T-helper 9 cell (primary cell): ENCODE results near the gene KCNA10.

Experiments
- DNase-seq: peaks from one replicate; pipeline ENCODE4 v3.0.0-alpha.2; 2020

The KCNA10 gene

GRCh38 chr1:110495926-110496600 is 22.9 kb downstream of the KCNA10 start:
- peak; percentile 74 for DNase-seq

DNA sequence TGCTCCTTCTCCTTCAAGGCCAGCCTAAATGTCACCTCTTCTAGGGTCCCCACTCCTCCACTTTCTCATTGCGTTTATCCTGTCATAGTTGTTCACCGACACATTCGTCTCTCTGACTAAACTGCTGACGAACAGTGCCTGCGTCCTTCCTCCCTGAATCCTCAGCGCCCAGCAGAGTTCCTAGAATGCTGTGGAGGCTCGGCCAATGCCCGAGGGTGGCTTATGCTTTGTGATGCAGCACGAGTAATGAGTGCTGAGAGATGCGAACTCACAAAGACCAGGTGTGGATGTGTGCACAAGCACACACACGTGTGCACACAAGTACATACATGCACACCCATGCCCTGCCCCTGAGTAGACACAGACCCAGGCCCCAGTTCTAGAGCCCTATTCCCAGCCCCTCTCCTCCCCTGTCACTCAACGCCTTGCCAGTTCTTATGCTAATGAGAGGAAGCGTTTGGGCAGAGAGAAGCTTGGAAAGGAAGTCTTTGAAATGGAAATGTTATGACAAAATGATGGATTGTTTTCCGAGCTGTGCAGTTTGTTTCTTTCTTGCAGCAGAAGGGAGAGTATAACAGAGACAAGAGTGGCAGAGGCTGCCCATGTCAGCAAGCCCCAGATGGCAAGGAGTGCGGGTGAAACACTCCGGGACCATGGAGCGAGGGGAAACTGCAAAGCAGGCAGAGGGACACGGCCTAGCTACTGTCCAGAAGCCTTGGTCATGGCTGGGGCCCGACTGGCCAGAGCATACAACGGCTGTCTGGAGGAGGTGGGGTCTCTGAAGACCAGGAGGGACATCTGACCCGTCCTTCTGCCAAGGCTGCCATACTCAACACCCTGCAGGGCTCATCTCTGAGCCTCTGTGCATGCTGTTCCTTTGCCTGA is 24.2 kb downstream of the KCNA10 start:
- no peak for DNase-seq

DNA sequence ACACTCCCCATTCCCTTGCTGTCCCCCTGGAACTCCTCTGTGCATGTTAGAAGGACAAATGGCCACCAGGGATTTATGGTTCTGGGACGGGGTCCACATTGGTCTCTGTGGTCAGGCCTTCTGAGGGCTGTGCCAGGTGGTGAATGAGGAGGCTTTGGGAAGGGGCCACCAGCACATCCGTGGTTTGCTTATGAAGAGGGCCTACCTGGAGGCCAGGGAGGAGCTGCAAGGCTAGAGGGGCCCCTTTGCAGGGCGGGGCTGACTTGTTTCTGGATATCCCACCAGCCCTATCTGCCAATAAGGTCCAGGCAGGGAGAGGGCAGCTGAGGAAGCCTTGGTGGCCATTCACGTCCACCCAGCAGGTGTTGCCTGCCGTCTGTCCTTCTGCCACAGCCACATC is 24.9 kb downstream of the KCNA10 start:
- DNase-seq: no peak

DNA sequence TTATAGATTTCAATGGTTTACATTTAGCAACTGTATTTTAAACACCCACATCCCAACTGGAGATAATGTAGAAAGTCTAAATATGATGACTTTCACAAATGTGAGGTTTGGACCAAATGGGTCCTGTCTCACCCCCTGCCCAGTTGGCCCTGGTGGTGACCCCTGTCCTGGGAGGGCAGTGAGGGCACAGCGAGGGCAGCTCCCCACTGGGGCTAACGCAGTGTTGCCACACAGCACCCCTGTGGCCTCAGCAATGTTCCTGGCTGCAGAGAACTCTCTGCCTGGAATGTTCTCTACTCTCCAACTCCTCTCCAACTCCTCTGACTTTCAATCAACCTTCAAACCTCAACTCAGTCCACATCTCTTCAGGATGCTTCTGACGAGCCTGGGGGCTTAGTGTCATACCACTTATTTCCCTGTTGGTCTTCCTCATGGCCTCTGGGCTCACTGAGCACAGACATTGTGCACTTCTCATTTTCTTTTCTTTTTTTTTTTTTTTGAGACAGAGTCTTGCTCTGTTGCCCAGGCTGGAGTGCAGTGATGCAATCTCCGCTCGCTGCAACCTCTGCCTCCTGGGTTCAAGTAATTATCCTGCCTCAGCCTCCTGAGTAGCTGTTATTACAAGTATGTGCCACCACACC is 25.8 kb downstream of the KCNA10 start:
- no peak for DNase-seq

- DNase-seq: no peak
Observed at GRCh38 chr1:110492573-110492972, 26.4 kb downstream of the KCNA10 start.

- no peak for DNase-seq
Observed at GRCh38 chr1:110490791-110491451, 28.1 kb downstream of the KCNA10 start.

DNA sequence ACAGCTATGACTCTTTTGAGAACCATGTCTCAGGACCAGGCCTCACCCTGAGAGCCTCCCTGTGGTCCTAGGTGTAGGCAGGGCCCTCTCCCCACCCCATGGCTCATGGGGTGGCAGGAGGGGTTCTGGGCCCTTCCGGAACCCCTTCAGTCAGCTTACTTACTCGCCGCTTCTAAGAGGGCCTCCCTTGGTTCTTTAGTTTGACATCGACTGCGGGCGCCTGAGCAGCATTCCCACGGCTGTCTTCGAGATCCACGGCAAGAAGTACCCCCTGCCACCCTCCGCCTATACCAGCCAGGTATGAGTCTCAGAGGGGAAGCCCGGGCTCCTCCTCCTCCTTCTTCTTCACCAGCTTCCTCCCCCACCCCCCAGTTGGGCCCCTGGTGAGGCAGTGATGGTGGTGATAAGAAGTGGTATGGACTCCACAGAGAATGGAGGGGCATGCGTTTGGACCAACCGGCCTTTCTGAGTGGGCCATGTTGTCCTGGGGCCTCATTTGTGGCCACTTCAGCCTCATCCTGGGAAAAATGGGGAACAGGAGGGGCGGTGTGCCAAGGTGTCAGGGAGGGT is 28.9 kb downstream of the KCNA10 start:
- no peak for DNase-seq

- no peak for DNase-seq
Observed at GRCh38 chr1:110489406-110489805, 29.6 kb downstream of the KCNA10 start.

- no peak for DNase-seq
Observed at GRCh38 chr1:110488867-110489266, 30.1 kb downstream of the KCNA10 start.

- no peak for DNase-seq
Observed at GRCh38 chr1:110488161-110488560, 30.8 kb downstream of the KCNA10 start.

DNA sequence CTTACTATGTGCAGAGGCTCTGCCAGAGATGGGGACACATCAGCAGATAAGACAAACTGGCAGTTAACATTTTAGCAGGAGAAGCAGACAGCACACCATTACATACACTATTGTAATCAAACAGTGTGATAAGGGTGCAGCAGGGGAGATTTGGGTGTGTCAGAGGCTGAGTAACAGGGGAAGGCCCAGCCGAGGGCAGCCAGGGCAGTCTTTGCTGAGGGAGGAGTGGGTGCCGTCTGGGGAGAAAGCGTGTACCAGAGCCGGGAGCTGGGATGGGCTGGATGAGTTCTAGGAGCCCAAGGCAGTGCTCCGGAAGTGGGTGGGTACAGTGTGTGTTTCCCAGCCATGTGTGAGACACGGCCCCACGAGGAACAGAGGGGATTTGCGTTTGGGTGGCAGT is 31.2 kb downstream of the KCNA10 start:
- DNase-seq: no peak

DNA sequence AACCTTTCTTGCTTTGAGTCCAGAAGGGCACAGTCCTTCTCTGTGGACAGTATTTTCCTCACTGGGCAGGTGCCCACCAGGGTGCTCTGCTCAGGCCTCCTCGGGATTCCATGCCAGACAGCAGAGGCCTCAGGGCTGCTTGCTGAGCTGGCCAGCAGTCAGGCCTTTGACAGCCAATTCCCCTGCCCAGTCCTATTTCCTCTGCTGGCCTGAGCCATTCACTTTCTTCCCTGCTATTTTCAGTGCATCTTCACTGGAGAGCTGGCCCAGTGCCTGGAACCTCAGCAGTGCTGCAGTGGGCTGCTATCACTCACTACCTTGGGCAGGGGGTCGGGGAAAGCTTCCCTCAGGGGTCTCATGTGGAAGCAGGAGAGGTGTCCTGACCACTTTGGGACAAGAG is 33.2 kb downstream of the KCNA10 start:
- no peak for DNase-seq

DNA sequence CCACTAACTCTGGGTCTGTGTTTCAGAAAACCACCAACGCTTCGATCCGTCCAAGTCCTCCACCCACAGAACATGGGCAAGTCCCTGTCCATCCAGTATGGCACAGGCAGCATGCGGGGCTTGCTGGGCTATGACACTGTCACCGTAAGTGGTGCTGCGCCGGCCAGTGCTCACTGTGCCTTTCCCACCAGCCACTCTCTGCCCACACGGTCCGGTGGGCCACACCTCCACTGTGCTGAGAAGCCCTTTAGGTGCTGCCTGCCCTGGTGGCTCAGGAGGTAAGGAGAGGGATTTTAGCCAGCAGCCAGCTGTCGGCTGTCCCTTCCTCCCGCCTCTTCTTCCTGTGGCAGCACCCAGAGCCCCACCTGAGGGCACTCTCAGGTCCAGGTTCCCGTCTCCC is 34.2 kb downstream of the KCNA10 start:
- no peak for DNase-seq

- DNase-seq: no peak
Observed at GRCh38 chr1:110483308-110483685, 35.7 kb downstream of the KCNA10 start.

GRCh38 chr1:110482662-110483307 is 36.2 kb downstream of the KCNA10 start:
- DNase-seq: no peak

- no peak for DNase-seq
Observed at GRCh38 chr1:110481968-110482623, 36.9 kb downstream of the KCNA10 start.

- DNase-seq: no peak
Observed at GRCh38 chr1:110480356-110481096, 38.4 kb downstream of the KCNA10 start.

DNA sequence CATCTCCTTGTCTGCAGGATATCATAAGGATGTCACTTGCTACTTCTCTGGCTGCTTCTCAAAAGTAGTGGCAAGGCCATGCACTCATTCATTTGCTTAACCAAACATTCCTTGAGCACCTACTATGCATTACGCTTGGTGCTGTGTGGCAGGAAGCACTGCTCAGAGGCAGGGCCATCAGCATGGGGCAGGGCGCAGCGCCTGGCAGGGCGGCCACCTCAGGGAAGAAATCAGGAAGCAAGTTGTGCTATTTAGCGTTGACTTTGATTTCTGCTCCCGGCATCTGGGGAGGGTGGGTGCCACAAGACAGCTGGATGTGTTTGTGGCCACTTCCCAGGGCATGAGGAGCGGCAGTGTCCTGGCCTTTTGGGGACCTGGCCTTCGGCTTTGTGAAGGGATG is 40.1 kb downstream of the KCNA10 start:
- no peak for DNase-seq

DNA sequence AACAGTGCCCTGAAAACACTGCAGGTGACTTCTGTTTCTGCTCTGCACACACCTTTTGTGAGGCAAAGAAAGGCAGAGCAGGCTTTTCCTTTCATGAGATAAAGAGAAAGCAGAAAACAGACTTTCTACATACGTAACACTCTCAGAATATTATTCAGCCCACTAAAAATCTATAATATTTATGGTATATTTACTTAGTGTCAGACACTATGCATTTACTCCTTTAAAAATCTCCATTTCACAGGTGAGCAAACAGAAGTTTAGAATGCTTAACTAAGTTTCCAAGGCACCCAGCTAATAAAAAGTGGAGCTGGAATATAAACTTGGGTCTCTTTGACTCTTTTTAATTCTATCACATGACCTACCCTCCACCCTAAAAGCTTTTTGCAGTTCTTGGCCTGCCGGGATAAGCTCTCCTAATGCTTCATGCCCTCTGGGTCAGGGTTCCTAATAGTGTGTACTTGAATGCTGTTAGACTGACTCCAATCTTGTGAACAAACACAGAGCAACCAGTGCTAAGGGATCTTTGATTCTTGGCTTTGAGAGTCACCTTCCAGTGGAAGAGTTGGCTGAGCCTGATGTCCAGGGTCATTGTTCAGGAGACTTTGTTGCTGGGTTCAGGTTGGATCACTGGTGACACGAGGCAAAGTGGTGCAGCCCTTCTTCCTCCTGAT is 40.9 kb downstream of the KCNA10 start:
- no peak for DNase-seq

- no peak for DNase-seq
Observed at GRCh38 chr1:110477445-110477957, 41.5 kb downstream of the KCNA10 start.
